Mesendoderm (in vitro differentiated cells): ENCODE data around the gene MS4A6E.

Experiments used
- DNase-seq: peaks from one replicate; pipeline ENCODE4 v3.0.0; 2013
- H2AK5ac ChIP-seq: 2 replicates; pipeline ENCODE4 v1.6.1; 2013; ENCODE audit warnings: low read length, inconsistent platforms
- H2BK120ac ChIP-seq: 2 replicates; pipeline ENCODE4 v1.6.1; 2013; ENCODE audit warnings: low read depth, mild to moderate bottlenecking, low read length, moderate library complexity, mixed read lengths
- H2BK15ac ChIP-seq: replicated peaks from 2 replicates; pipeline ENCODE4 v1.6.1; 2013; ENCODE audit warnings: low read depth, mild to moderate bottlenecking, moderate library complexity
- H2BK5ac ChIP-seq: 2 replicates; pipeline ENCODE4 v1.6.1; 2013; ENCODE audit warnings: low read length, inconsistent platforms
- H3K18ac ChIP-seq: 2 replicates; pipeline ENCODE4 v1.6.1; 2013; ENCODE audit warnings: mild to moderate bottlenecking, low read length, mixed read lengths
- H3K23ac ChIP-seq: one replicate; pipeline ENCODE4 v1.6.1; 2013; ENCODE audit warnings: low read length
- H3K27ac ChIP-seq: 2 replicates; pipeline ENCODE4 v1.5.1; 2013; ENCODE audit warnings: low read depth, mild to moderate bottlenecking, inconsistent platforms, low read length, moderate library complexity
- H3K27me3 ChIP-seq: 2 replicates; pipeline ENCODE4 v1.6.1; 2013; ENCODE audit warnings: low read length, control low read depth, mild to moderate bottlenecking, inconsistent platforms; ENCODE audit not compliant: insufficient read depth, poor library complexity
- H3K36me3 ChIP-seq: 2 replicates; pipeline ENCODE4 v1.6.1; 2013; ENCODE audit warnings: low read length, inconsistent platforms; ENCODE audit not compliant: control insufficient read depth, insufficient read depth
- H3K4ac ChIP-seq: one replicate; pipeline ENCODE4 v1.6.1; 2013; ENCODE audit warnings: low read depth, mild to moderate bottlenecking, low read length, moderate library complexity
- H3K4me1 ChIP-seq: 2 replicates; pipeline ENCODE4 v1.6.1; 2013; ENCODE audit warnings: low read depth, low read length, inconsistent platforms; ENCODE audit not compliant: control insufficient read depth
- H3K4me2 ChIP-seq: 2 replicates; pipeline ENCODE4 v1.6.1; 2013; ENCODE audit warnings: low read length
- H3K4me3 ChIP-seq: 2 replicates; pipeline ENCODE4 v1.5.1; 2013; ENCODE audit warnings: mild to moderate bottlenecking, low read length
- H3K56ac ChIP-seq: one replicate; pipeline ENCODE4 v1.6.1; 2013; ENCODE audit warnings: low read length
- H3K79me1 ChIP-seq: 2 replicates; pipeline ENCODE4 v1.6.1; 2013; ENCODE audit warnings: low read length, inconsistent platforms
- H3K79me2 ChIP-seq: 2 replicates; pipeline ENCODE4 v1.6.1; 2013; ENCODE audit warnings: mild to moderate bottlenecking, low read length; ENCODE audit not compliant: control insufficient read depth, insufficient read depth
- H3K9ac ChIP-seq: 2 replicates; pipeline ENCODE4 v1.6.1; 2013; ENCODE audit warnings: low read length, inconsistent platforms
- H4K5ac ChIP-seq: one replicate; pipeline ENCODE4 v1.6.1; 2013; ENCODE audit warnings: low read length
- H4K8ac ChIP-seq: one replicate; pipeline ENCODE4 v1.6.1; 2013; ENCODE audit warnings: low read depth, mild to moderate bottlenecking, control low read depth, low read length, moderate library complexity
- WGBS: extraction: QIAGEN DNeasy Blood & Tissue Kit; methylation state at CpG from one replicate; pipeline ENCODE4 v1.1.7; 2013; ENCODE audit warnings: low lambda C conversion rate, missing lambda C conversion rate; ENCODE audit not compliant: insufficient coverage; ENCODE audit errors: extremely low coverage; 5-methylcytosine and 5-hydroxymethylcytosine counted together

Gene MS4A6E

GRCh38 chr11:60307507-60308195 lies 19.4 kb upstream of the MS4A6E start:
- no peak for DNase-seq
- Histone ChIP-seq H3K4me2 (no peak overlapping the region), H2BK120ac (no peak overlapping the region), H3K27ac (no peak overlapping the region), H2AK5ac (no peak overlapping the region), H3K4me1 (peaks cover 3% of the 10 kb centered on the region), H3K9ac (no peak overlapping the region), H3K4ac (no peak overlapping the region), H4K5ac (no peak overlapping the region), H3K56ac (no peak overlapping the region), H3K79me1 (no peaks in the 10 kb centered on the region), H3K27me3 (no peaks in the 10 kb centered on the region), H3K36me3 (no peaks in the 10 kb centered on the region), H3K23ac (no peak overlapping the region), H4K8ac (no peak overlapping the region), H2BK5ac (no peak overlapping the region), H3K18ac (no peak overlapping the region), H3K4me3 (no peak overlapping the region), H2BK15ac (no peak overlapping the region), H3K79me2 (no peaks in the 10 kb centered on the region)
- no CpG with 5 or more reads among the region's 3 CpGs for WGBS

- H4K8ac ChIP-seq, result no peak overlapping the region
- no peak overlapping the region for H4K5ac ChIP-seq
- H3K4ac ChIP-seq, result no peak overlapping the region
- DNase-seq, result no peak
- H3K4me2 ChIP-seq, result no peak overlapping the region
- H3K27me3 ChIP-seq, result no peaks in the 10 kb centered on the region
- no peak overlapping the region for H3K23ac ChIP-seq
- H3K56ac ChIP-seq, result no peak overlapping the region
- H2BK5ac ChIP-seq, result no peak overlapping the region
- WGBS, result no CpG with 5 or more reads among the region's 5 CpGs
- H2AK5ac ChIP-seq, result no peak overlapping the region
- no peaks in the 10 kb centered on the region for H3K36me3 ChIP-seq
- H3K27ac ChIP-seq, result no peak overlapping the region
- no peaks in the 10 kb centered on the region for H3K79me1 ChIP-seq
- H2BK15ac ChIP-seq, result no peak overlapping the region
- no peak overlapping the region for H2BK120ac ChIP-seq
- H3K79me2 ChIP-seq, result no peaks in the 10 kb centered on the region
- no peak overlapping the region for H3K18ac ChIP-seq
- no peak overlapping the region for H3K4me3 ChIP-seq
- no peak overlapping the region for H3K9ac ChIP-seq
- peaks cover 3% of the 10 kb centered on the region for H3K4me1 ChIP-seq
Observed at GRCh38 chr11:60310407-60310998, 16.6 kb upstream of the MS4A6E start.

GRCh38 chr11:60314635-60315321 lies 12.3 kb upstream of the MS4A6E start:
- no peak overlapping the region for H4K8ac ChIP-seq
- H2AK5ac ChIP-seq, result no peak overlapping the region
- no peak overlapping the region for H3K4ac ChIP-seq
- H3K23ac ChIP-seq, result no peak overlapping the region
- H3K4me1 ChIP-seq, result no peaks in the 10 kb centered on the region
- H2BK120ac ChIP-seq, result no peak overlapping the region
- DNase-seq, result no peak
- no peak overlapping the region for H3K9ac ChIP-seq
- H3K79me2 ChIP-seq, result no peaks in the 10 kb centered on the region
- no peaks in the 10 kb centered on the region for H3K79me1 ChIP-seq
- H3K4me2 ChIP-seq, result no peak overlapping the region
- no peak overlapping the region for H3K27ac ChIP-seq
- H3K36me3 ChIP-seq, result no peaks in the 10 kb centered on the region
- H3K4me3 ChIP-seq, result no peak overlapping the region
- H4K5ac ChIP-seq, result no peak overlapping the region
- H3K27me3 ChIP-seq, result no peaks in the 10 kb centered on the region
- no peak overlapping the region for H2BK15ac ChIP-seq
- no peak overlapping the region for H3K56ac ChIP-seq
- H2BK5ac ChIP-seq, result no peak overlapping the region
- WGBS, result no CpG with 5 or more reads among the region's 2 CpGs
- no peak overlapping the region for H3K18ac ChIP-seq

GRCh38 chr11:60315871-60316270 lies 11.2 kb upstream of the MS4A6E start:
- H3K23ac ChIP-seq, result no peak overlapping the region
- H3K79me1 ChIP-seq, result no peaks in the 10 kb centered on the region
- no peaks in the 10 kb centered on the region for H3K4me1 ChIP-seq
- H3K4ac ChIP-seq, result no peak overlapping the region
- no peaks in the 10 kb centered on the region for H3K36me3 ChIP-seq
- no peak overlapping the region for H3K4me3 ChIP-seq
- H4K8ac ChIP-seq, result no peak overlapping the region
- H2BK120ac ChIP-seq, result no peak overlapping the region
- no peak overlapping the region for H3K27ac ChIP-seq
- no peak overlapping the region for H3K9ac ChIP-seq
- no peak overlapping the region for H3K18ac ChIP-seq
- H3K27me3 ChIP-seq, result no peaks in the 10 kb centered on the region
- no peak for DNase-seq
- H3K56ac ChIP-seq, result no peak overlapping the region
- H3K79me2 ChIP-seq, result no peaks in the 10 kb centered on the region
- no peak overlapping the region for H4K5ac ChIP-seq
- no peak overlapping the region for H2BK5ac ChIP-seq
- no peak overlapping the region for H2BK15ac ChIP-seq
- no peak overlapping the region for H3K4me2 ChIP-seq
- H2AK5ac ChIP-seq, result no peak overlapping the region

GRCh38 chr11:60316317-60316716 lies 10.7 kb upstream of the MS4A6E start:
- Histone ChIP-seq H3K4me3 (no peak overlapping the region), H3K4ac (no peak overlapping the region), H3K18ac (no peak overlapping the region), H2AK5ac (no peak overlapping the region), H4K5ac (no peak overlapping the region), H3K23ac (no peak overlapping the region), H3K79me2 (no peaks in the 10 kb centered on the region), H3K9ac (no peak overlapping the region), H3K27ac (no peak overlapping the region), H3K27me3 (no peaks in the 10 kb centered on the region), H3K79me1 (no peaks in the 10 kb centered on the region), H3K56ac (no peak overlapping the region), H2BK120ac (no peak overlapping the region), H2BK5ac (no peak overlapping the region), H3K4me2 (no peak overlapping the region), H3K4me1 (no peaks in the 10 kb centered on the region), H2BK15ac (no peak overlapping the region), H3K36me3 (no peaks in the 10 kb centered on the region), H4K8ac (no peak overlapping the region)
- no peak for DNase-seq
- no CpG with 5 or more reads among the region's 2 CpGs for WGBS
